Left cardiac atrium (tissue), 4 donors: ENCODE results near the gene PTGFR. TPM values are rescaled to one million over a fixed set of nuclear protein-coding genes. Genes with fewer than 3 reads are reported as not detected.

Source experiments
- ATAC-seq, 2 donors: fragments of 200-7000 bp; cut with Tn5 transposase; one replicate each; pipeline ENCODE4 v1.9.1; 2020; ENCODE audit warnings: mild to moderate bottlenecking in 2 of 2, moderate library complexity in 2 of 2
- DNase-seq: peaks from one replicate; pipeline ENCODE4 v3.0.0-alpha.2; 2020
- intact Hi-C, 2 donors: fragments of 100-400 bp; cut with DNase I; formaldehyde crosslinking; loops; one replicate each; pipeline versions ENCODE4 v1.14.1 to v1.15.1; 2022 to 2023
- total RNA-seq, 2 donors: library from RNA; stranded (reverse); fragmentation: NEBNext Ultra II Directional; extraction: Animal tissue kit (Norgen Biotek cat#: 25700); gene quantifications; one replicate each; pipeline ENCODE4 v1.2.1, GENCODE V29; 2021
- donor health status: DM: no; HTN: yes; CAD: no.
- donor health status: DM: no; HTN: yes; CAD: no; lungs with severe emphysema.
- donor health status: DM: yes; HTN: yes; CAD: no.
- donor health status: Dilated cardiomyopathy.

Gene PTGFR
- total RNA-seq, 2 donors from 2014 or later, result 4.2 to 7.9 TPM

DNA sequence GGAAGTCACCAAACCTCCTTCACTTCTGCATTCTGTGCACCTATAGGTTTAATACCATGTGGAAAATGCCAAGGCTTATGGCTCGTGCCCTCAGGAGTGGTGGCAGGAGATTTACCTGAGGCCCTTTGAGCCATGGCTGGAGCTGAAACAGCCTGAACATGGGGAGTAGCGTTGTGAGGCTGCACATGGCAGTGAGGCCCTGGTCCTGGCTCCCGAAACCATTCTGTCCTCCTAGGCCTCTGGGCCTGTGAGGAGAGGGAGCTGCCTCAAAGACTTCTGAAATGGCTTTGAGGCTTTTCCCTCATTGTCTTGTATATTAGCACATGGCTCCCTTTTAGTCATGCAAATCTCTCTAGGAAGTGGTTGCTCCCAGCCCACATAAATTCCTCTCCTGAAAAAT lies 20.6 kb downstream of the PTGFR start:
- ATAC-seq (no peak), DNase-seq (no peak)
- intact Hi-C loops, result no loop called here

DNA sequence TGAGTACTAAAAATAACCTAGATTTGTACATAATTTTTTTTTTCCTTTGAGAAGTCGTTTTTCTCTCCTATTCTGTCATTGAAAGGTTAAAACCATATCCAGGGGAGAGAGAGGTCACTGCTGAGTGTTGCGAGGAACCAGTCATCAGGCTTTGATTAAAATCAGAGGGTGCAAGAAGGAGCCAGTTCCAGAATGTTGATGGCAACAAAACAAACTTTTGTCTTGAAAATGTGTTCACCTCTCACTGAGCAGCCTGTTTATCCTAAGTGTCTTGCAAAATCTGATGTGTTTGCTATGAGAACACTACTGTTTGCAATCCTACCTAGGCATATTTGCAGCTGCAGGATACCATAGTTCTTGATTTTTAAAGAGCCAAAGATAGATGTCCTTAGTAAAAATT lies 25.9 kb downstream of the PTGFR start:
- intact Hi-C loops, result no loop called here
- ATAC-seq, result no peak
- DNase-seq, result no peak

DNA sequence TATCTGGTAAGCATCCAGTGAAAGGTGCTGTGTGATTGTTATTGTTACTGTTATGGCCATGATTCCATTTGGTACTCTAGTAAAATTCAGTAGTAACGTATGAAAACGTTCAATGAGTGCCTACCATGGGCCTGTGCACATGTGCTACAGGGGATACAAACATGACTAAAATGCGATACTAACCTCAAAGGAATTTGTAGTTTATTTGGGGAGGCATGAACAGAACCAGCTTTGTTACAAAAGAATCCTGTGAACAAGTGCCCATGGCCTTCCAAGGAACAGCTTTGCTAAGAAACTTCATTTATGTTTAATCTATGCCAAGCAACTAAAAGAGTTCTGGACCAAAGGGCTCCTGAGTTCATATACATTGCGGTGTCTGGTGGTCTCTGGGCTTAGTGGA lies 28.7 kb downstream of the PTGFR start:
- intact Hi-C loops, result no loop called here
- no peak for DNase-seq

DNA sequence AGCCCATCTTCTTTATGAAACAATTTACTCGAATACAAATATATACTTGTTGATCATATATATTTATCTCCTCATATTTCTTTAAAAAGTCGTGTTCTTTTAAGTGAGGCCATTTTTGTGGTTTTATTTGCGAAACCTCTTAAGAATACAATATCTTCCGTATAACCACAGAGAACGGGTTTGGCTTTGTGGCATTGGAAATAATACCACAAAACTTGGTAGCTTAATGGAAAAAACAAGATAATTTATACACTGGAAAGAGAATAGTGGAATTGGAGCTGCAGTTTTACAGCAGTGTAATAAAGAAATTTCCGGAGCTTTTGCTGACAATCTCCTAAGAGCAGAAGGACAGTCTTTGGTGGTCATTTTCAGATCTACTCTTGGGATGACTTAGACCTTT lies 29.4 kb downstream of the PTGFR start:
- no peak for DNase-seq
- intact Hi-C loops, result no loop called here
- no peak for ATAC-seq

More for the DNA sequence above, 28.7 kb downstream of the PTGFR start:
- ATAC-seq, result no peak

DNA sequence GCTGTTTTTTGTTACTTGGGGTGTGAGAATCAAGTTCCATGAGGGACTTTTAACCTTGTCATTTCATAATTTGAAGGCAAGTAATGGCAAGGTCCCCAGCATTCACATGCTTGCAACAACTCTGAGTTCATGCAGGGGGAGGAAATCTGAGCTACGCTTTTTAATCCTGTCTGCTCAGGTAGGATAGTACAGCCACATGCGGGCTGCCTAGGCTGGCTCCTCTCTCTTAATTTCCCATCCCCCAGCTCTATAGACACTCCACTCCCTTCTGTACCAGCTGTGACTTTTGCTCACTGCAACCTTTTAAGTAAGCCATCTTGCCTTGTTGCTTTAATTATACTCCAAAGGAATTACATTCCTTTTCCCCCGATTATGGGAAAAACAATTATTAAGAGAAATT lies 30.1 kb downstream of the PTGFR start:
- intact Hi-C loops, result no loop called here
- no peak for DNase-seq
- no peak for ATAC-seq

DNA sequence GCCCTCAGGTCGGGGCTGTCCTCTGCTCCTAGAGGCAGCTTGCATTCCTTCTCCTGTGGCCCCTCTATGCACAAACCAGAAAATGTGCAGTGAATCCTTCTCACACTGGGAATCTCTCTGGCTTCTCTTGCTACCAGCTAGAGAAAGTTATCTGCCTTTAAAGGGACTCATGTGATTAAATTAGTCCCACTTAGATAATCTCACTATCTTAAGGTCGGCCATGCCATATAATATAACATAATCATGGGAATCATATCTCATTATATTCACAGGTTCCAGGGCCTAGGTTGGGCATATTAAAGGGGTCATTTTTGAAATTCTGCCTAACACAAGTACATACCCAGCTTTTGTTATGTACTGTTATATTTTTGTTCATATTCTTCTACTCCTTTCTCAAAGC lies 31.4 kb downstream of the PTGFR start:
- ATAC-seq (no peak), DNase-seq (no peak)
- intact Hi-C loops, result no loop called here

DNA sequence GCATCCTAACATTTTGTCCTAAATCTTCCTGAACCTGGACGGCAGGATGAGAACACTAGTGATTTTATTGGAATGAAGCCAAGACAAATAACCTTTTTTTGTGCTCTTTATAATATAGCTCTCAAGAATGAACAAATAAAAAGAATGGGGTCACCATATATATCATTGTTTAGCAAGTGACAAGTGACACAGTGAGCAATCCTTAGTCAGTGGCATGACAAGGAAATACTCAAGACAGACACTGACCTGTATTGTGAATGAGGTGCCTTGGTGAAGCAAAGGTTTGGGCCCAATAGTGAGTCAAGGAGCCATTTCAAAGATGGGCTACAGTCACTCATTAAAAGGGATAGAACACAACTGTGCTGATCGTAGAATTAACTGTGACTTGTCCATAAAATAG lies 35.7 kb downstream of the PTGFR start:
- no peak for DNase-seq
- no peak for ATAC-seq
- intact Hi-C loops, result no loop called here

DNA sequence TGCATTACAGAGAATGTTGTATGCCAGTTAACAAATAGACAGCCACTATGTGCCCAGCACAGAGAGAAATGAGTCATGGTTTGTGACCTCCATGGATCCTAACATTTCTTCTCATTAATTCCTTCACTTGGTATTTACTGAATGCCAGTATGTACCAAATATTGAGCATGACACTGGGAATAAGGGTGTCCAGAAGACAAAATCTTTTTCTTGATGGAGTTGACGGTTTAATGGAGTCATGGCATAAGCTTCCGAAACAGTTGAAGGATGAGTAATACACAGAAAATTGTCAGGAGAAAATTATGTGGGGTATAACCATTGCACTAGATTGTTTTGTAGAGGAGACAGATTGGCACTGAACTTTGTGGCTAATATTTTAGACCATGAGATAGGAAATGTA lies 36.9 kb downstream of the PTGFR start:
- DNase-seq, result no peak
- intact Hi-C loops, result no loop called here
- no peak for ATAC-seq

DNA sequence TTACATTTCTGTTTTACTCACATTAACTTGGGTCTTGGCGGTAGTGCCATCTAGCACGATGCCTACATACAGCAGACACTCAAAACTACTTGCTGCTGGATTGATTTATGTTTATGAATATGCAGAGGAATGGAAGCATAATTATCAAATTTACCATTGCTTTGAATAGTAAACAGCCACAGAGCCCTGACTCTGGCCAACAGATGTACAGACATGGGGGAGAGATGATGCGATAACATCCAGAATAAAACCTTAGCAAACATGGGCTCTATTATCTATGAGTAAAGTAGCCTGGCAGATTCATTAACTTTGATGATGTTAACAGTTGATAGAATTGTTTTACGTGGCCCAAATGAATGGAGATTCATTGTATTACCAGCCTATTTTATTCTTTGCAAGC lies 42.8 kb downstream of the PTGFR start:
- intact Hi-C loops, result no loop called here
- no peak for DNase-seq
- no peak for ATAC-seq

DNA sequence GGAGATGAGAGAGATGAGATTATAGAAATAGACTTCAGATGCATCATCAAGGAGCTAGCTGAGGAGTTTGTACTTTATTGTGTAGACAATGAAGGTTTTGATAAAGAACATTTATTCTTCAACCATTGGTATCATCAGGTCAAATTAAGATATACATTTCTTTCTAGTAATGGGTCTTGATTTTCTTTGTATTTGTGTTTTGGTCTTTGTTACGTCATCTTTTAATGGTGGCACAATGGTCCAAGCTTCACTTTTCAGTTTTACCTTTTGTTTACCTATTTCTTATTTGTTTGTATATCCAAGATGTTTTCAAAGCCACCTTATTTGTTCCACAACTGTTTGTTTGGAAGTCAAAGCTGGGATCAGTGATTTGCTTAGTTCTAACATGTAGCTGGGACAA lies 44.5 kb downstream of the PTGFR start:
- ATAC-seq, result no peak
- intact Hi-C loops, result no loop called here
- no peak for DNase-seq

DNA sequence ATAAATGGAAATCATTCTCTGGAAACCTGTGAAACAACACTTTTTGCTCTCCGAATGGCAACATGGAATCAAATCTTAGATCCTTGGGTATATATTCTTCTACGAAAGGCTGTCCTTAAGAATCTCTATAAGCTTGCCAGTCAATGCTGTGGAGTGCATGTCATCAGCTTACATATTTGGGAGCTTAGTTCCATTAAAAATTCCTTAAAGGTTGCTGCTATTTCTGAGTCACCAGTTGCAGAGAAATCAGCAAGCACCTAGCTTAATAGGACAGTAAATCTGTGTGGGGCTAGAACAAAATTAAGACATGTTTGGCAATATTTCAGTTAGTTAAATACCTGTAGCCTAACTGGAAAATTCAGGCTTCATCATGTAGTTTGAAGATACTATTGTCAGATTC lies 45.7 kb downstream of the PTGFR start:
- intact Hi-C loops, result no loop called here
- no peak for ATAC-seq

DNA sequence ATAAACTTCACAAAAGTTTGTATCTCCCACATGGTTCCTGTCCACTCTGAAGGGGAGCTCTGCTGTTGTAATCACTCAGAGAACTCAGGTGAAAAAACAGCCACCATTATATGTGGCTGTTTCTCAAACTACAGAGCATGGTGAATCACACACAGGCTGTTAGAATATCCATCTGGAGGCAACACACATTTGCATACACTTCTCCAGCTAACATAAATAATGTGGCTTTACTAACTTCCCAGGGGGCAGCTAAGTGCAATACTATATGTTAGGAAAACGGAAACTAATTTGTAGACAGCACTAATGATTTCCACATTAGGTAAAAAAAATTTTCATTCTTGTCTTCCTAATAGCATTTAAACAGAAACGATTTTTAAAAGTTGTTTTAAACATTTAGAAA lies 49.3 kb downstream of the PTGFR start:
- no peak for DNase-seq
- intact Hi-C loops, result no loop called here
- no peak for ATAC-seq

More for the DNA sequence above, 45.7 kb downstream of the PTGFR start:
- no peak for DNase-seq

DNA sequence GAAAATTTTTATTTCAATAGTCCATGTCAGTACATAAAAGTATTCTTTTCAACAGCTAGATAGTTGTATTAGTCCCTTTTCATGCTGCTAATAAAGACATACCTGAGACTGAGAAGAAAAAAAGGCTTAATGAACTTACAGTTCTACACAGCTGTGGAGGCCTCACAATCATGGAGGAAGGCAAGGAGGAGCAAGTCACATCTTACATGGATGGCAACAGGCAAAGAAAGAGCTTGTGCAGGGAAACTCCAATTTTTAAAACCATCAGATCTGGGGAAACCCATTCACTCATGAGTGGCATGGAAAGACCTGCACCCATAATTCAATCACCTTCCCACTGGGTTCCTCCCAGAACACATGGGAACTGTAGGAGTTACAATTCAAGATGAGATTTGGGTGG lies 50.7 kb downstream of the PTGFR start:
- intact Hi-C loops, result no loop called here
- no peak for DNase-seq
- no peak for ATAC-seq

DNA sequence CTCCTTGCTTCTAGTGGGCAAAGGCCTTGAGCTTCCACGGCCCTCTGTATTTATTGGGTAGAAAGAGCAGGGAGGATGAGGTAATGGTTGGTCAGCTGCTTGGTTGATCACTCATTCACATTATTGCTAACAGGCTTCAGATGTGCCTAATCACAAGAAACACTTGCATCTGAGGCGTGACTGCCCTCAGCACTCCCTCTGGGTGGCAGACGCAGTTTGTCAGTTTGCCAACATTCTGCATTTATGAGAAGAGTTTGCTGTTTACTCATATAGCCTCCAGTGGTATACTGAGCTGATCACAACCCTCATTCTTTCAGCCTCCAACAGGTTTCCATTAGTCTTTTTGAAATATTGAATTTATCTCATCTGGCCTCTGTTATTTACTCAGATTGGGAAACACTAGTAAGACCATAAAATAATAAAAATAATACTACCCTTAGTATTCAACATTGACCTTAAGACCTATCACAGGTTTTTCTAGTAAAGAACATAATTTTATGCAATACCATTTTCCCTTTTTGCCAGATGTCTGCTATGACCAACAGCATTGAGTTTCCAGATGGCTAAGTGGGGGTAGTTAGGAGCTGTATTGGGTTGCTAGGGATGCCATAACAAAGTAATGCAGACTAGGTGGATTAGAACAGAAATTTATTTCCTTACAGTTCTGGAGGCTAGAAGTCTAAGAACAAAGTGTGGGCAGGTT lies 53.3 kb downstream of the PTGFR start:
- intact Hi-C loops, result no loop called here
- no peak for ATAC-seq
- no peak for DNase-seq

DNA sequence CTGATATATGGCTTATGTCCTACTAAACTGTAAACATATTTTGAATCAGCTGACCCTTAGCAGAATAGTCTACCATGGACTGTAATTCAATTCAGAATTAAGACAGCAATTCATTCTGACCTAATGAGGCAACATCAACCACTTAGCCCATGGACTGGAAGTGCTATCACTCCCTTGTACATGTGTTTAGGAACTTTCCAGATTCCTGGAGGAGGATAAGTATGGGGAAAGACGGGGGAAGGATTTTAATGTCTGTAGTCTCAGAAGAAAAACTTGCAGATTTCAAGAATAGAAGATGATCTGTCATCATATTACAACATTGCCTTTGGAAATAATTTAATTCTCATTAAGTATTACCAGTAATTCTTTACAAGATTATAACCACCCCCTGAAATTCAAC lies 56.3 kb downstream of the PTGFR start:
- DNase-seq, result no peak
- no peak for ATAC-seq
- intact Hi-C loops, result no loop called here

DNA sequence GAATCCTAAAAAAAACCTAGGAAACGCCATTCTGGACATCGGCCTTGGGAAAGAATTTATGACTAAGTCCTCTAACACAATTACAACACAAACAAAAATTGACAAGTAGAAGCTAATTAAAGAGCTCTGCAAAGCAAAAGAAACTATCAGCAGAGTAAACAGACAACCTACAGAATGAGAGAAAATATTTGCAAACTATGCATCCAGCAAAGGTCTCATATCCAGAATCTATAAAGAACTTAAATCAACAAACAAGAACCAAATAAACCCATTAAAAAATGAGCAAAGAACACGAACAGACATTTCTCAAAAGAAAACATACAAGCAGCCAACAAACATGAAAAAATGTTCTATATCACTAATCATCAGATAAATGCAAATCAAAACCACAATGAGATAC lies 58.6 kb downstream of the PTGFR start:
- intact Hi-C loops, result no loop called here
- DNase-seq, result no peak
- ATAC-seq, result no peak

DNA sequence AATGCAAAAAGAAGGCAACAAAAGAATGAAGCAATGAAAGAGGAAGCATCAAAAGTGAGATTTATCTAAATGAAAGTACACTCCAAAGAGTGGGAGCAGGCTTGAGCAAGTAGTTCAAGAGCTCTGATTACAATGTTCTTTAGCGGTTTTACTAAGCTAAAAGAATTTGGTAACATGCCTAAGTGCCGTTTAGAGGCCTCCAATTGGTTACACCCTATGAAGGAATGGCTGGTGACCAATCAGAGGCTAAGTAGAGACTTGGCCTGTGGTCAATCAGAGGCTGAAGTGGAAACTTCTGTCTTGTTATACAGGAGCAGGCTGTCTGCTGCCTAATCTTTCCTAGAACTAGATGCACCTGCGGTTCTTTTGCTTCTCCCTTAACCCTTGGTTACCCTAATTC lies 59.1 kb downstream of the PTGFR start:
- ATAC-seq (no peak), DNase-seq (no peak)
- intact Hi-C loops, result no loop called here

DNA sequence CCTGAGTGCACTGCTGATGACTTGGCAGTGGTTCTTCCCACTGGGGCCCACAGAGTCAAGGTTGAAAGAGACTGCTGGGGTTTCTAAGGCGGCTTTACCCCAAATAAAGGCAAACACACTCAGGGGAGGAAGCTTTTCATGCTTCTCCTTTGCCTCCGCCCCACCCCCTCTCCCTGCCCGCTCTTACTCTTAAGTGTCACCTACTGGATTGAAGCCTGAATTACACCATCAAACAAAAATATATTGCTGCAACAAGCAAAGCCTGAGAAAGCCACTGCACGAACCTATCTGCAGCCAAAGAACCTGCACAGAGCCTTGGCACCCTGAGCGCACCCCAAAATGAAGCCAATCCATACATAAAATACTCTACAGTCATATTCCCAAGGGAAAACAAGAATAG lies 63.1 kb downstream of the PTGFR start:
- intact Hi-C loops, result no loop called here
- ATAC-seq, result no peak
- DNase-seq, result no peak

DNA sequence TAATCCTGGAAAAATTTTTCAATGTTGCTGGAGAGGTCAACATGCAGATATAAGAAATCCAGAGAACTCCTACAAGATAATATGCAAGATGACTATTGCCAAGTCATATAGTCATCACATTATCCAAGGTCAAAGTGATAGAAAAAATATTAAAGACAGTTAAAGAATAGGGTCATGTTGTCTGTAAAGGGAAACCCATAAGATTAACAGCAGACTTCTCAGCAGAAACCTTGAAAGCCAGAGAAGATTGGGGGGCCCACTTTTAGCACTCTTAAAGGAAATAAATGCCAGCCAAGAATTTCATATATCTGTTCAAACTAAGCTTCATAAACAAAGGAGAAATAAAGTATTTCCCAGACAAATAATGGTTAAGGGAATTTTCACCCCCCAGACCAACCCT lies 64.1 kb downstream of the PTGFR start:
- intact Hi-C loops, result no loop called here
- DNase-seq, result no peak
- ATAC-seq, result no peak

DNA sequence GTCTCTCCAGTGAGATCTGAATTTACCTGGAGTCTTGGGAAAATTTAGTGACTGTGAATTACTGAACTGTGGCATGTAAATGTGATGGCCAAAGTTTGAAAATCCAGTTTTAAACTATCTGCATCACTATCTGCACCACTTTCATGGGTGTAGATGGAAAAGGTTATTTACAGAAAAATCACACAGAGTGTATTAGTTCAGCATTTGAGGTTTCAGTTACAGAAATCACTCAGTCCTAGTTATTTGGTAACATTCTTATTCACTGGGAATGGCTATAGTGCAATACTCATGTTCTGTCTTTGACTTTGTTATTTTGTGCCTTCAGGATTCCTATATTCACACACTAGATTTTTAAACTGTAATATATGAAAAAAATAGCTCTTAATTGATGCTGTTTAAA lies 68.9 kb downstream of the PTGFR start:
- ATAC-seq (no peak), DNase-seq (no peak)
- intact Hi-C loops, result no loop called here

DNA sequence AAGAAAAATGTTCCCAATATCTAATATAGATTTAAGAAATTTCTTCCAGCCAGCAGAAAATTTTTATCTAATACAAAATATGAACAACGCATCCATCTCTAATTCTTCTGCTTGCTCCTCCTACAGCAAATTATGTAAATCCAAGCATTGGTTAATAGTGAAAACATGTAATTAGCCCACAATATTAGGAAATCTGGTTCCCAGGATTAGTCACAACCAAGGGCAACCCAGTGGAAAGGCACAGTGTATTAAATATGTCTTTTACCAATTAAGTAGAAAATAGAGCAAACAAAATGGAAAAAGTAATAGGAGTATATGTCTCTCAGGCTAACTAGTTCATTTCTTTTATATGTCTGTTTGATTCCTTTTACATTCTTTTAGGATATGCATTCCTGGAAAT lies 70.0 kb downstream of the PTGFR start:
- intact Hi-C loops, result no loop called here
- DNase-seq (no peak), ATAC-seq (no peak)

DNA sequence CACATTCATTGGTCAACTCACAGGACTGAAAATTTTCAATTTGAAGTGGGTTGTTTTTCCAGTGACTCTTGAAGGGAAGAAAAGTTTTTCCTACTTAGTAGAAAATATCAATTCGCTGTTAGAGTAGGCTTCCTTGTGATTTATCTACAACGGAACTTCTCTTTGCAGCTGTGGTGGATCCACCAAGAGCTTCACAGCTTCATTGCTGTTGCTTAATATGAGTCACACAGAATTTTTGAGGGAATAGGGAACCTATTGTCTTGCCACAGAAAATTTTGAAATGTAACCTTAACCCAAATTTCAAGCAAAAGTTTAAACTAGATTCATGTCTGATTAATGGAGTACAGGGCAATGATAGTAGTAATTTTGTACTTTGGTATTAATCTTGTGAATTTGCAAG lies 71.1 kb downstream of the PTGFR start:
- intact Hi-C loops, result no loop called here
- DNase-seq (no peak), ATAC-seq (no peak)
